ENCODE results near the gene CSMD2. TPM values are rescaled to one million over a fixed set of nuclear protein-coding genes. Genes with fewer than 3 reads are reported as not detected.

Gene CSMD2
- total and polyA plus RNA-seq, 12 donors: 0.35 to 5.1 (median 1.5) TPM

GRCh38 chr1:34192621-34193020 is 27.6 kb upstream of the CSMD2 start:
- Histone ChIP-seq H3K27me3 (no peaks in the 10 kb centered on the region), H3K36me3 (replicated peaks in 1 of 2) (no peaks in the 10 kb centered on the region), H3K4me1 (replicated peaks in 1 of 2) (no peaks in the 10 kb centered on the region), H3K9me3 (replicated peaks in 1 of 3) (peaks cover 0 to 9% (median 0%) of the 10 kb centered on the region in 3 donors), H3K27ac (no peak overlapping the region), H3K4me3 (no peak overlapping the region)
- no peak for DNase-seq
- intact Hi-C loops (cut with DNase I): no loop called here
- TF ChIP-seq, protein P1, sequence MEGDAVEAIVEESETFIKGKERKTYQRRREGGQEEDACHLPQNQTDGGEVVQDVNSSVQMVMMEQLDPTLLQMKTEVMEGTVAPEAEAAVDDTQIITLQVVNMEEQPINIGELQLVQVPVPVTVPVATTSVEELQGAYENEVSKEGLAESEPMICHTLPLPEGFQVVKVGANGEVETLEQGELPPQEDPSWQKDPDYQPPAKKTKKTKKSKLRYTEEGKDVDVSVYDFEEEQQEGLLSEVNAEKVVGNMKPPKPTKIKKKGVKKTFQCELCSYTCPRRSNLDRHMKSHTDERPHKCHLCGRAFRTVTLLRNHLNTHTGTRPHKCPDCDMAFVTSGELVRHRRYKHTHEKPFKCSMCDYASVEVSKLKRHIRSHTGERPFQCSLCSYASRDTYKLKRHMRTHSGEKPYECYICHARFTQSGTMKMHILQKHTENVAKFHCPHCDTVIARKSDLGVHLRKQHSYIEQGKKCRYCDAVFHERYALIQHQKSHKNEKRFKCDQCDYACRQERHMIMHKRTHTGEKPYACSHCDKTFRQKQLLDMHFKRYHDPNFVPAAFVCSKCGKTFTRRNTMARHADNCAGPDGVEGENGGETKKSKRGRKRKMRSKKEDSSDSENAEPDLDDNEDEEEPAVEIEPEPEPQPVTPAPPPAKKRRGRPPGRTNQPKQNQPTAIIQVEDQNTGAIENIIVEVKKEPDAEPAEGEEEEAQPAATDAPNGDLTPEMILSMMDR (IDR thresholded peaks at IDR 0.05): no peak
- no peak for TF ChIP-seq POLR2A (IDR thresholded peaks at IDR 0.05)
- 42 to 68% (median 62%) methylated on average over 3 of the region's 3 CpGs for WGBS, 4 donors

DNA sequence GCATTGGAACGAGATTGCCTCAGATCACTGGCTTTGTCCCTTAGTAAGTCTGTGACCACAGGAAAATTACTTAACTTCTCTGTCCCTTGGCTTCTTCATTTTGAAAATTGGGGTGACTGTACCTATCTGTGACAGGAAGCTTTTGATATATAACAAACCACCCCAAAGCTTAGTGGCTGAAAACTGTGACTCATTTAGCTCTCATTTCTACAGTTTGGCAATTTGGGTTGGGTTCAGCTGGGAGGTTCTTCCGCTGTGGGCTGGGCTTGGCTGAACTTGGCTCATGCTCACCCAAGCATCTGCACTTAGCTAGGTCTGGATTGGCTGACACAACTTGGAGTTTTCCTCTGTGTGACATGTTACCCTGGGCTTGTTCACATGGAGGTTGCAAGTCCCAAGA is 25.7 kb upstream of the CSMD2 start:
- H3K36me3 ChIP-seq (replicated peaks in 1 of 2): no peaks in the 10 kb centered on the region
- no peak overlapping the region for H3K27ac ChIP-seq
- H3K27me3 ChIP-seq: no peaks in the 10 kb centered on the region
- intact Hi-C loops (cut with DNase I): no loop called here
- no peak for DNase-seq
- H3K9me3 ChIP-seq (replicated peaks in 1 of 3): peaks cover 0 to 9% (median 0%) of the 10 kb centered on the region in 3 donors
- no peaks in the 10 kb centered on the region for H3K4me1 ChIP-seq (replicated peaks in 1 of 2)
- TF ChIP-seq POLR2A (IDR thresholded peaks at IDR 0.05): no peak
- TF ChIP-seq, protein P1 (IDR thresholded peaks at IDR 0.05): no peak
- WGBS, 4 donors: 63 to 94% (median 77%) methylated on average over 2 of the region's 2 CpGs
- H3K4me3 ChIP-seq: no peak overlapping the region

- Histone ChIP-seq H3K4me1 (replicated peaks in 1 of 2) (no peaks in the 10 kb centered on the region), H3K9me3 (replicated peaks in 1 of 3) (peaks cover 0 to 9% (median 0%) of the 10 kb centered on the region in 3 donors), H3K27ac (no peak overlapping the region), H3K4me3 (no peak overlapping the region), H3K27me3 (no peaks in the 10 kb centered on the region), H3K36me3 (replicated peaks in 1 of 2) (no peaks in the 10 kb centered on the region)
- DNase-seq: no peak
- TF ChIP-seq POLR2A (IDR thresholded peaks at IDR 0.05): no peak
- TF ChIP-seq, protein P1 (IDR thresholded peaks at IDR 0.05): no peak
- intact Hi-C loops (cut with DNase I): no loop called here
- 66 to 81% (median 81%) methylated on average over 4 of the region's 4 CpGs for WGBS, 4 donors
Observed at GRCh38 chr1:34188985-34189384, 24.0 kb upstream of the CSMD2 start.

GRCh38 chr1:34188418-34188817 is 23.4 kb upstream of the CSMD2 start:
- Histone ChIP-seq H3K4me3 (no peak overlapping the region), H3K36me3 (replicated peaks in 1 of 2) (no peaks in the 10 kb centered on the region), H3K4me1 (replicated peaks in 1 of 2) (no peaks in the 10 kb centered on the region), H3K9me3 (replicated peaks in 1 of 3) (peaks cover 0 to 9% (median 0%) of the 10 kb centered on the region in 3 donors), H3K27me3 (no peaks in the 10 kb centered on the region), H3K27ac (no peak overlapping the region)
- DNase-seq: no peak
- TF ChIP-seq, protein P1 (IDR thresholded peaks at IDR 0.05): no peak
- TF ChIP-seq POLR2A (IDR thresholded peaks at IDR 0.05): no peak
- 20 to 39% (median 31%) methylated on average over 6 to 8 of the region's 8 CpGs for WGBS, 4 donors
- intact Hi-C loops (cut with DNase I): no loop called here
